Vagina (tissue), 2 donors: ENCODE results near the gene SMIM13.

ENCODE experiments used
- POLR2A ChIP-seq, 2 donors: fragments of 450-650 bp; IDR thresholded peaks; one replicate each; pipeline ENCODE4 v1.6.1; 2017; ENCODE audit warnings: antibody characterized with exemption in 2 of 2, mild to moderate bottlenecking in 2 of 2, moderate library complexity in 2 of 2
- POLR2AphosphoS5 ChIP-seq, 2 donors: sonication (generic); formaldehyde crosslinking; IDR thresholded peaks; one replicate each; pipeline ENCODE4 v1.9.0; 2017; ENCODE audit warnings: antibody characterized with exemption in 2 of 2, mild to moderate bottlenecking in 2 of 2, low read depth in 1 of 2; ENCODE audit not compliant: insufficient read depth in 1 of 2
- TF ChIP-seq, protein P1 (sequence below), 3 experiments: fragments of 450-650 bp in 2 of 3; fragments of 200-600 bp in 1 of 3; sonication (generic) in 1 of 3; IDR thresholded peaks; one replicate each; pipeline ENCODE4 v1.5.1; 2017 to 2019; ENCODE audit warnings: antibody characterized with exemption in 3 of 3, mild to moderate bottlenecking in 2 of 3, moderate library complexity in 2 of 3

DNA sequence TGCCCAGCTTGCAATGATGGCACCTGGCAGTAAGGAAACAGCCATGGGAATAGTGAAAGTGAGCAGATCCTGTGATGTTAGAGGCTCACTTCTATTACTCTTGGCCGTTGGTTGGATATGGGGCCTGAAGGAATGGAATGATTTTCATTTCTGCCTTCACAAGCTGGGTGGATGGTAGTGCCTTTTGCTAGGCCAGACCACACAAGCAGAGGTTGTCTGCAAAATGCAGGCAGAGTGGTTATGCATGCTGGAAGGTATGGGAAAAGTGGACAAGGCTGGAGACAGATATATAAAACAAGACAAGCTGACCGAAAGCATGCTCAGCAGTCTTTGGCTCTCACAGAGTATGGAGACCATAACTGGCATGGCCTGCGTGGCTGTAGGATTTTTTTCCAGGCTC is 68.6 kb downstream of the SMIM13 start:
- TF ChIP-seq, protein P1, sequence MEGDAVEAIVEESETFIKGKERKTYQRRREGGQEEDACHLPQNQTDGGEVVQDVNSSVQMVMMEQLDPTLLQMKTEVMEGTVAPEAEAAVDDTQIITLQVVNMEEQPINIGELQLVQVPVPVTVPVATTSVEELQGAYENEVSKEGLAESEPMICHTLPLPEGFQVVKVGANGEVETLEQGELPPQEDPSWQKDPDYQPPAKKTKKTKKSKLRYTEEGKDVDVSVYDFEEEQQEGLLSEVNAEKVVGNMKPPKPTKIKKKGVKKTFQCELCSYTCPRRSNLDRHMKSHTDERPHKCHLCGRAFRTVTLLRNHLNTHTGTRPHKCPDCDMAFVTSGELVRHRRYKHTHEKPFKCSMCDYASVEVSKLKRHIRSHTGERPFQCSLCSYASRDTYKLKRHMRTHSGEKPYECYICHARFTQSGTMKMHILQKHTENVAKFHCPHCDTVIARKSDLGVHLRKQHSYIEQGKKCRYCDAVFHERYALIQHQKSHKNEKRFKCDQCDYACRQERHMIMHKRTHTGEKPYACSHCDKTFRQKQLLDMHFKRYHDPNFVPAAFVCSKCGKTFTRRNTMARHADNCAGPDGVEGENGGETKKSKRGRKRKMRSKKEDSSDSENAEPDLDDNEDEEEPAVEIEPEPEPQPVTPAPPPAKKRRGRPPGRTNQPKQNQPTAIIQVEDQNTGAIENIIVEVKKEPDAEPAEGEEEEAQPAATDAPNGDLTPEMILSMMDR (IDR thresholded peaks at IDR 0.05): no peak
- TF ChIP-seq POLR2A (IDR thresholded peaks at IDR 0.05) (no peak), POLR2AphosphoS5 (IDR thresholded peaks at IDR 0.05; ENCODE audit: insufficient read depth in 1 of 2, low read depth in 1 of 2) (no peak)
